ENCODE data around the gene PVR. TPM values are rescaled to one million over a fixed set of nuclear protein-coding genes. Genes with fewer than 3 reads are reported as not detected.
"Not testable (repeated sequence)": the region's sequence is repeated elsewhere in the genome, so short reads cannot be mapped to it uniquely, and the experiment has no call there.

PVR gene
- total RNA-seq, 6 donors from 2014 or later, result 40.5 to 89.7 (median 44.2) TPM

- Histone ChIP-seq H3K36me3 (no peaks in the 10 kb centered on the region), H3K9me3 (no peaks in the 10 kb centered on the region), H3K4me3 (no peak overlapping the region), H3K4me1 (peaks cover 21 to 31% (median 27%) of the 10 kb centered on the region in 4 donors), H3K27me3 (no peaks in the 10 kb centered on the region), H3K27ac (no peak overlapping the region)
- ATAC-seq (ENCODE audit: low FRiP score in 2 of 2) (no peak), DNase-seq (no peak)
- WGBS, 2 donors, result 88 to 91% methylated on average over 5 of the region's 5 CpGs
- TF ChIP-seq POLR2AphosphoS5 (IDR thresholded peaks at IDR 0.05) (no peak), EP300 (IDR thresholded peaks at IDR 0.05) (no peak), CTCF (IDR thresholded peaks at IDR 0.05) (no peak), POLR2A (IDR thresholded peaks at IDR 0.05) (no peak)
These were observed 34.5 kb upstream of the PVR start for GRCh38 chr19:44609219-44609618.

- 76 to 78% methylated on average over 5 of the region's 5 CpGs for WGBS, 2 donors
- H3K27me3 ChIP-seq; H3K4me3 ChIP-seq; ATAC-seq (ENCODE audit: low FRiP score in 2 of 2); H3K9me3 ChIP-seq; H3K36me3 ChIP-seq; DNase-seq; H3K27ac ChIP-seq: not testable (repeated sequence)
- peaks cover 19 to 35% (median 24%) of the 10 kb centered on the region in 4 donors for H3K4me1 ChIP-seq
These were observed 33.2 kb upstream of the PVR start for GRCh38 chr19:44610497-44610896.

GRCh38 chr19:44611812-44612295 is 31.9 kb upstream of the PVR start:
- Histone ChIP-seq H3K4me3 (no peak overlapping the region), H3K9me3 (no peaks in the 10 kb centered on the region), H3K4me1 (peaks cover 12 to 42% (median 21%) of the 10 kb centered on the region in 4 donors), H3K36me3 (no peaks in the 10 kb centered on the region), H3K27ac (peak overlapping the region in 1 of 4 donors; percentile 52), H3K27me3 (no peaks in the 10 kb centered on the region)
- WGBS, 2 donors, result 70 to 79% methylated on average over 2 of the region's 2 CpGs
- peak; percentile 31 to 87 for ATAC-seq (ENCODE audit: low FRiP score in 2 of 2)
- TF ChIP-seq POLR2A (IDR thresholded peaks at IDR 0.05), result no peak
- TF ChIP-seq EP300 (IDR thresholded peaks at IDR 0.05), result peak in 1 of 4 donors; percentile 42
- DNase-seq, result peak in 1 of 2 donors; percentile 70

- H3K4me3 ChIP-seq, result no peak within 1 kb of the TSS
- H3K4me1 ChIP-seq, result peaks cover 0 to 31% (median 7%) of the 10 kb centered on the region in 4 donors
- 90 to 93% methylated on average over 23 to 24 of the region's 25 CpGs for WGBS, 2 donors
- no peaks in the 10 kb centered on the region for H3K9me3 ChIP-seq
- no peak for ATAC-seq (ENCODE audit: low FRiP score in 2 of 2)
- peak in 1 of 2 donors; percentile 14 for DNase-seq
- H3K36me3 ChIP-seq, result no peaks in the 10 kb centered on the region
- no peaks in the 10 kb centered on the region for H3K27me3 ChIP-seq
- H3K27ac ChIP-seq, result peak within 1 kb of the TSS in 1 of 4 donors; percentile 52
- no peak for TF ChIP-seq POLR2AphosphoS5 (IDR thresholded peaks at IDR 0.05)
- no peak for TF ChIP-seq EP300 (IDR thresholded peaks at IDR 0.05)
- no peak for TF ChIP-seq POLR2A (IDR thresholded peaks at IDR 0.05)
- no peak for TF ChIP-seq CTCF (IDR thresholded peaks at IDR 0.05)
These were observed 30.2 kb upstream of the PVR start, which contains the start of gene IGSF23 for GRCh38 chr19:44613295-44614178. TSS of gene IGSF23 (plus strand) at chr19:44613563. CDS start at chr19:44613646, 83 bp downstream.

GRCh38 chr19:44614313-44614712 is 29.4 kb upstream of the PVR start:
- TF ChIP-seq POLR2A (IDR thresholded peaks at IDR 0.05), result no peak
- TF ChIP-seq POLR2AphosphoS5 (IDR thresholded peaks at IDR 0.05), result no peak
- no peak for TF ChIP-seq CTCF (IDR thresholded peaks at IDR 0.05)
- no peak for TF ChIP-seq EP300 (IDR thresholded peaks at IDR 0.05)

More at GRCh38 chr19:44614313-44614712, 29.4 kb upstream of the PVR start:
- Histone ChIP-seq H3K27me3 (no peaks in the 10 kb centered on the region), H3K9me3 (no peaks in the 10 kb centered on the region), H3K4me3 (no peak overlapping the region), H3K36me3 (no peaks in the 10 kb centered on the region), H3K27ac (no peak overlapping the region), H3K4me1 (peaks cover 0 to 31% (median 7%) of the 10 kb centered on the region in 4 donors)
- no peak for DNase-seq
- 96% methylated on average over 10 of the region's 10 CpGs for WGBS, 2 donors
- ATAC-seq (ENCODE audit: low FRiP score in 2 of 2), result no peak
